C4-2B (cell line): ENCODE measurements around the gene H2BW2.

ENCODE experiments used
- ZFX ChIP-seq: fragments of 450-650 bp; IDR thresholded peaks from 2 replicates; pipeline ENCODE4 v1.6.1; 2017
- TF ChIP-seq, protein P1 (sequence below): fragments of 450-650 bp; conservative IDR thresholded peaks from 2 replicates; pipeline ENCODE4 v1.5.1; 2017; ENCODE audit warnings: mild to moderate bottlenecking

GRCh38 chrX:104085919-104086318, 46.2 kb downstream of the H2BW2 start:
- TF ChIP-seq, protein P1, sequence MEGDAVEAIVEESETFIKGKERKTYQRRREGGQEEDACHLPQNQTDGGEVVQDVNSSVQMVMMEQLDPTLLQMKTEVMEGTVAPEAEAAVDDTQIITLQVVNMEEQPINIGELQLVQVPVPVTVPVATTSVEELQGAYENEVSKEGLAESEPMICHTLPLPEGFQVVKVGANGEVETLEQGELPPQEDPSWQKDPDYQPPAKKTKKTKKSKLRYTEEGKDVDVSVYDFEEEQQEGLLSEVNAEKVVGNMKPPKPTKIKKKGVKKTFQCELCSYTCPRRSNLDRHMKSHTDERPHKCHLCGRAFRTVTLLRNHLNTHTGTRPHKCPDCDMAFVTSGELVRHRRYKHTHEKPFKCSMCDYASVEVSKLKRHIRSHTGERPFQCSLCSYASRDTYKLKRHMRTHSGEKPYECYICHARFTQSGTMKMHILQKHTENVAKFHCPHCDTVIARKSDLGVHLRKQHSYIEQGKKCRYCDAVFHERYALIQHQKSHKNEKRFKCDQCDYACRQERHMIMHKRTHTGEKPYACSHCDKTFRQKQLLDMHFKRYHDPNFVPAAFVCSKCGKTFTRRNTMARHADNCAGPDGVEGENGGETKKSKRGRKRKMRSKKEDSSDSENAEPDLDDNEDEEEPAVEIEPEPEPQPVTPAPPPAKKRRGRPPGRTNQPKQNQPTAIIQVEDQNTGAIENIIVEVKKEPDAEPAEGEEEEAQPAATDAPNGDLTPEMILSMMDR = no peak
- TF ChIP-seq ZFX = no peak
